ENCODE data around the gene CFDP1.
A peak's percentile ranks its signal among the peaks of the same experiment; 100 is the strongest.

- TF ChIP-seq POLR2AphosphoS5 (IDR thresholded peaks at IDR 0.05) (peak in 1 of 3 donors; percentile 64), POLR2A (IDR thresholded peaks at IDR 0.05) (peak; percentile 43)
Observed at GRCh38 chr16:75432828-75433731, at the start of gene CFDP1.

All from suprapubic skin (tissue), 4 donors.